ENCODE measurements around the gene SETD4.
"Not testable (repeated sequence)": the region's sequence is repeated elsewhere in the genome, so short reads cannot be mapped to it uniquely, and the experiment has no call there.

Gene SETD4

GRCh38 chr21:36077758-36078157, 17.4 kb upstream of the SETD4 start:
- no peak for DNase-seq (ENCODE audit: low read depth)

- DNase-seq (ENCODE audit: low read depth) = no peak
Measured at GRCh38 chr21:36076878-36077655, 16.7 kb upstream of the SETD4 start.

GRCh38 chr21:36075953-36076352, 15.6 kb upstream of the SETD4 start:
- DNase-seq (ENCODE audit: low read depth) = no peak

GRCh38 chr21:36075171-36075570, 14.8 kb upstream of the SETD4 start:
- no peak for DNase-seq (ENCODE audit: low read depth)

- DNase-seq (ENCODE audit: low read depth) = not testable (repeated sequence)
Measured at GRCh38 chr21:36073911-36074310, 13.6 kb upstream of the SETD4 start.

GRCh38 chr21:36073181-36073580, 12.9 kb upstream of the SETD4 start:
- no peak for DNase-seq (ENCODE audit: low read depth)

GRCh38 chr21:36072453-36073162, 12.3 kb upstream of the SETD4 start:
- DNase-seq (ENCODE audit: low read depth) = no peak

- no peak for DNase-seq (ENCODE audit: low read depth)
Measured at GRCh38 chr21:36070999-36071398, 10.7 kb upstream of the SETD4 start.

- DNase-seq (ENCODE audit: low read depth) = peak; percentile 86
Measured at GRCh38 chr21:36069713-36070583, 9.6 kb upstream of the SETD4 start, which contains the start of gene CBR1. Gene CBR1, plus strand, starts transcription at chr21:36070024. Its CDS starts 92 bp downstream, at chr21:36070116.

GRCh38 chr21:36068748-36069398, 8.5 kb upstream of the SETD4 start:
- no peak for DNase-seq (ENCODE audit: low read depth)

- no peak for DNase-seq (ENCODE audit: low read depth)
Measured at GRCh38 chr21:36065497-36066036, 5.2 kb upstream of the SETD4 start.

- DNase-seq (ENCODE audit: low read depth) = no peak
Measured at GRCh38 chr21:36064085-36064460, 3.7 kb upstream of the SETD4 start.

- no peak for DNase-seq (ENCODE audit: low read depth)
Measured at GRCh38 chr21:36063375-36064084, 3.2 kb upstream of the SETD4 start.

GRCh38 chr21:36061445-36061844, 1.1 kb upstream of the SETD4 start:
- no peak for DNase-seq (ENCODE audit: low read depth)

- DNase-seq (ENCODE audit: low read depth) = no peak
Measured at GRCh38 chr21:36059823-36060158, 535 bp downstream of the SETD4 start.

- no peak for DNase-seq (ENCODE audit: low read depth)
Measured at GRCh38 chr21:36055551-36055950, 4.8 kb downstream of the SETD4 start.

- no peak for DNase-seq (ENCODE audit: low read depth)
Measured at GRCh38 chr21:36053715-36054062, 6.6 kb downstream of the SETD4 start.

GRCh38 chr21:36052860-36053714, 7.2 kb downstream of the SETD4 start:
- no peak for DNase-seq (ENCODE audit: low read depth)

- no peak for DNase-seq (ENCODE audit: low read depth)
Measured at GRCh38 chr21:36048357-36048756, 12.0 kb downstream of the SETD4 start.

GRCh38 chr21:36047139-36047538, 13.2 kb downstream of the SETD4 start:
- no peak for DNase-seq (ENCODE audit: low read depth)

Data from activated T-cell treated with anti-CD3 and anti-CD28 coated beads for 48 hours (primary cell).